ENCODE measurements around the gene KLHDC7B.
A peak's percentile ranks its signal among the peaks of the same experiment; 100 is the strongest.
"Not testable (repeated sequence)": the region's sequence is repeated elsewhere in the genome, so short reads cannot be mapped to it uniquely, and the experiment has no call there.

Gene KLHDC7B

GRCh38 chr22:50518606-50519005 lies 27.1 kb upstream of the KLHDC7B start:
- H3K9me3 ChIP-seq (ENCODE audit: control insufficient read depth, insufficient read depth, low read length), result no peaks in the 10 kb centered on the region
- H3K27me3 ChIP-seq (ENCODE audit: control insufficient read depth, insufficient read depth, low read length), result no peaks in the 10 kb centered on the region
- no peak overlapping the region for H3K4me3 ChIP-seq (ENCODE audit: low read length)
- no CpG with 5 or more reads among the region's 7 CpGs for WGBS (ENCODE audit: insufficient coverage, insufficient read length)
- peaks cover 34% of the 10 kb centered on the region for H3K36me3 ChIP-seq (ENCODE audit: control insufficient read depth, insufficient read depth, low read length)
- no peak for DNase-seq (ENCODE audit: low read depth, low spot score)
- H3K27ac ChIP-seq (ENCODE audit: low read length), result no peak overlapping the region
- no peaks in the 10 kb centered on the region for H3K4me1 ChIP-seq (ENCODE audit: control insufficient read depth, insufficient read depth, low read length)

DNA sequence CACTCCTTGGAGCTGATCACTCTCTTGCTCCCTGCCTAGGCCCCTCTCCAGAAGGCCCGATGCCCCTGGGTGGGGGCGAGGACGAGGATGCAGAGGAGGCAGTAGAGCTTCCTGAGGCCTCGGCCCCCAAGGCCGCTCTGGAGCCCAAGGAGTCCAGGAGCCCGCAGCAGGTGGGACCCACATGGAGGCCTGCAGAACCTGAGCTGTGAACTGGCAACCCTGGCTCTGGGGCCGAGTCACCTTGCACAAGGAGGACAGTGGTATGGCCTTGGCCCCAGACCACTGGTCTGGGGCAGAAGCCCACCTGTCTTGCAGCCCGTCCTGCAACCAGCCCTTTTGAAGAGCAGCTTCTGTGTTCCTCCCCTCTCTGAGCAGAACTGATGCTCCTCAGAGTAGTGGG lies 26.5 kb upstream of the KLHDC7B start:
- Histone ChIP-seq H3K4me3 (ENCODE audit: low read length) (no peak overlapping the region), H3K27me3 (ENCODE audit: control insufficient read depth, insufficient read depth, low read length) (no peaks in the 10 kb centered on the region), H3K36me3 (ENCODE audit: control insufficient read depth, insufficient read depth, low read length) (peaks cover 34% of the 10 kb centered on the region), H3K9me3 (ENCODE audit: control insufficient read depth, insufficient read depth, low read length) (no peaks in the 10 kb centered on the region), H3K27ac (ENCODE audit: low read length) (no peak overlapping the region), H3K4me1 (ENCODE audit: control insufficient read depth, insufficient read depth, low read length) (no peaks in the 10 kb centered on the region; the same call in 1 of the 2 replicates)
- DNase-seq (ENCODE audit: low read depth, low spot score), result no peak
- WGBS (ENCODE audit: insufficient coverage, insufficient read length), result no CpG with 5 or more reads among the region's 8 CpGs

DNA sequence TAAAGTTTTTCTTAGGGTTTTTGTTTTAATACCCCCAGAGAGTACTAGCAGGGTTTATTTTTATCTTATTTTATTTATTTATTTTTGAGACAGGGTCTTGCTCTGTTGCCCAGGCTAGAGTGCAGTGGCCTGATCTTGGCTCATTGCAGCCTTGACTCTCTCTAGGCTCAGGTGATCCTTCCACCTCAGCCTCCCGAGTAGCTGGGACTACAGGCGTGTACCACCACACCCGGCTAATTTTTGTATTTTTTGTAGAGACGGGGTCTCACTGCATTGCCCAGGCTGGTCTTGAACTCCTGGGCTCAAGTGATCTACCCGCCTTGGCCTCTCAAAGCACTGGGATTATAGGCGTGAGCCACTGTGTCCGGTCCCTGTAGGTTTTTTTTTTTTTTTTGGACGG lies 25.5 kb upstream of the KLHDC7B start:
- H3K4me3 ChIP-seq (ENCODE audit: low read length); H3K27me3 ChIP-seq (ENCODE audit: control insufficient read depth, insufficient read depth, low read length); H3K27ac ChIP-seq (ENCODE audit: low read length); H3K4me1 ChIP-seq (ENCODE audit: control insufficient read depth, insufficient read depth, low read length); DNase-seq (ENCODE audit: low read depth, low spot score); H3K9me3 ChIP-seq (ENCODE audit: control insufficient read depth, insufficient read depth, low read length): not testable (repeated sequence)
- WGBS (ENCODE audit: insufficient coverage, insufficient read length), result no CpG with 5 or more reads among the region's 8 CpGs
- H3K36me3 ChIP-seq (ENCODE audit: control insufficient read depth, insufficient read depth, low read length), result peaks cover 34% of the 10 kb centered on the region

- DNase-seq (ENCODE audit: low read depth, low spot score), result no peak
Observed at GRCh38 chr22:50520826-50521453, 24.8 kb upstream of the KLHDC7B start.

GRCh38 chr22:50521710-50522109 lies 24.0 kb upstream of the KLHDC7B start:
- Histone ChIP-seq H3K27me3 (ENCODE audit: control insufficient read depth, insufficient read depth, low read length) (no peaks in the 10 kb centered on the region), H3K9me3 (ENCODE audit: control insufficient read depth, insufficient read depth, low read length) (no peaks in the 10 kb centered on the region), H3K4me3 (ENCODE audit: low read length) (no peak overlapping the region), H3K27ac (ENCODE audit: low read length) (no peak overlapping the region), H3K36me3 (ENCODE audit: control insufficient read depth, insufficient read depth, low read length) (peaks cover 33% of the 10 kb centered on the region), H3K4me1 (ENCODE audit: control insufficient read depth, insufficient read depth, low read length) (peaks cover 5% of the 10 kb centered on the region)
- no peak for DNase-seq (ENCODE audit: low read depth, low spot score)
- no CpG with 5 or more reads among the region's 10 CpGs for WGBS (ENCODE audit: insufficient coverage, insufficient read length)

More at GRCh38 chr22:50520826-50521453, 24.8 kb upstream of the KLHDC7B start:
- H3K27me3 ChIP-seq (ENCODE audit: control insufficient read depth, insufficient read depth, low read length), result no peaks in the 10 kb centered on the region
- H3K27ac ChIP-seq (ENCODE audit: low read length), result no peak overlapping the region
- H3K9me3 ChIP-seq (ENCODE audit: control insufficient read depth, insufficient read depth, low read length), result no peaks in the 10 kb centered on the region
- peaks cover 34% of the 10 kb centered on the region for H3K36me3 ChIP-seq (ENCODE audit: control insufficient read depth, insufficient read depth, low read length)
- peaks cover 1% of the 10 kb centered on the region; the same call in 1 of the 2 replicates for H3K4me1 ChIP-seq (ENCODE audit: control insufficient read depth, insufficient read depth, low read length)
- WGBS (ENCODE audit: insufficient coverage, insufficient read length), result no CpG with 5 or more reads among the region's 13 CpGs
- H3K4me3 ChIP-seq (ENCODE audit: low read length), result no peak overlapping the region

- H3K27ac ChIP-seq (ENCODE audit: low read length), result no peak overlapping the region
- no peak for DNase-seq (ENCODE audit: low read depth, low spot score)
- no peaks in the 10 kb centered on the region for H3K9me3 ChIP-seq (ENCODE audit: control insufficient read depth, insufficient read depth, low read length)
- H3K4me3 ChIP-seq (ENCODE audit: low read length), result no peak overlapping the region
- peaks cover 9% of the 10 kb centered on the region for H3K4me1 ChIP-seq (ENCODE audit: control insufficient read depth, insufficient read depth, low read length)
- no peaks in the 10 kb centered on the region for H3K27me3 ChIP-seq (ENCODE audit: control insufficient read depth, insufficient read depth, low read length)
- peaks cover 31% of the 10 kb centered on the region for H3K36me3 ChIP-seq (ENCODE audit: control insufficient read depth, insufficient read depth, low read length)
- WGBS (ENCODE audit: insufficient coverage, insufficient read length), result no CpG with 5 or more reads among the region's 15 CpGs
Observed at GRCh38 chr22:50522208-50522805, 23.4 kb upstream of the KLHDC7B start.

- H3K27ac ChIP-seq (ENCODE audit: low read length), result no peak overlapping the region
- H3K36me3 ChIP-seq (ENCODE audit: control insufficient read depth, insufficient read depth, low read length), result peaks cover 31% of the 10 kb centered on the region
- no peak for DNase-seq (ENCODE audit: low read depth, low spot score)
- no peaks in the 10 kb centered on the region for H3K9me3 ChIP-seq (ENCODE audit: control insufficient read depth, insufficient read depth, low read length)
- no CpG with 5 or more reads among the region's 22 CpGs for WGBS (ENCODE audit: insufficient coverage, insufficient read length)
- H3K4me1 ChIP-seq (ENCODE audit: control insufficient read depth, insufficient read depth, low read length), result peaks cover 9% of the 10 kb centered on the region
- H3K27me3 ChIP-seq (ENCODE audit: control insufficient read depth, insufficient read depth, low read length), result no peaks in the 10 kb centered on the region
- H3K4me3 ChIP-seq (ENCODE audit: low read length), result no peak overlapping the region
Observed at GRCh38 chr22:50522806-50523438, 22.8 kb upstream of the KLHDC7B start.

DNA sequence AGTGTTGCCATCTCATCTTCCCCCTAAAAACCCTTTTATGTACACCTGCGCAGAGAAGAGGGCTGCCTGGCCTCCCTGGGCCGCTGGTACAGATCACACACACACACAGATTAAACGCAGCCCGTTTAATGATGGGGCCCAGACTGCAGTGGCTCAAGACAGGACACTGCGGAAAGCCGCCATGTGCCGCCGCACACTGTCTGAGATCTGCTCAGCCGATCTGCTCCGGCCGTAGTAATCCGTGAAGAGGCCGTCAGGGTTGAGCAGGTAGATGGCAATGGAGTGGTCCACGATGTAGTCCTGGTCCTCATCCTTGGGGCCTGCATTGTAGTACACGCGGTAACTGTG lies 22.3 kb upstream of the KLHDC7B start:
- peaks cover 31% of the 10 kb centered on the region for H3K36me3 ChIP-seq (ENCODE audit: control insufficient read depth, insufficient read depth, low read length)
- WGBS (ENCODE audit: insufficient coverage, insufficient read length), result no CpG with 5 or more reads among the region's 16 CpGs
- no peaks in the 10 kb centered on the region for H3K9me3 ChIP-seq (ENCODE audit: control insufficient read depth, insufficient read depth, low read length)
- peaks cover 4% of the 10 kb centered on the region; the same call in 1 of the 2 replicates for H3K27me3 ChIP-seq (ENCODE audit: control insufficient read depth, insufficient read depth, low read length)
- H3K27ac ChIP-seq (ENCODE audit: low read length), result no peak overlapping the region
- H3K4me1 ChIP-seq (ENCODE audit: control insufficient read depth, insufficient read depth, low read length), result peaks cover 9% of the 10 kb centered on the region
- H3K4me3 ChIP-seq (ENCODE audit: low read length), result no peak overlapping the region
- no peak for DNase-seq (ENCODE audit: low read depth, low spot score)

- WGBS (ENCODE audit: insufficient coverage, insufficient read length), result no CpG with 5 or more reads among the region's 25 CpGs
Observed at GRCh38 chr22:50523806-50524675, 21.7 kb upstream of the KLHDC7B start.

GRCh38 chr22:50524676-50525103 lies 21.0 kb upstream of the KLHDC7B start:
- no CpG with 5 or more reads among the region's 19 CpGs for WGBS (ENCODE audit: insufficient coverage, insufficient read length)

More at GRCh38 chr22:50523806-50524675, 21.7 kb upstream of the KLHDC7B start:
- Histone ChIP-seq H3K27me3 (ENCODE audit: control insufficient read depth, insufficient read depth, low read length) (peaks cover 10% of the 10 kb centered on the region; the same call in 1 of the 2 replicates), H3K4me3 (ENCODE audit: low read length) (no peak overlapping the region), H3K27ac (ENCODE audit: low read length) (no peak overlapping the region), H3K9me3 (ENCODE audit: control insufficient read depth, insufficient read depth, low read length) (no peaks in the 10 kb centered on the region), H3K36me3 (ENCODE audit: control insufficient read depth, insufficient read depth, low read length) (peaks cover 26% of the 10 kb centered on the region), H3K4me1 (ENCODE audit: control insufficient read depth, insufficient read depth, low read length) (peaks cover 9% of the 10 kb centered on the region)
- DNase-seq (ENCODE audit: low read depth, low spot score), result no peak

More at GRCh38 chr22:50524676-50525103, 21.0 kb upstream of the KLHDC7B start:
- H3K4me3 ChIP-seq (ENCODE audit: low read length), result peak overlapping the region; percentile 58; the same call in 1 of the 2 replicates
- H3K4me1 ChIP-seq (ENCODE audit: control insufficient read depth, insufficient read depth, low read length), result peaks cover 11% of the 10 kb centered on the region
- DNase-seq (ENCODE audit: low read depth, low spot score), result no peak
- H3K9me3 ChIP-seq (ENCODE audit: control insufficient read depth, insufficient read depth, low read length), result no peaks in the 10 kb centered on the region
- peaks cover 17% of the 10 kb centered on the region; the same call in 1 of the 2 replicates for H3K27me3 ChIP-seq (ENCODE audit: control insufficient read depth, insufficient read depth, low read length)
- H3K27ac ChIP-seq (ENCODE audit: low read length), result no peak overlapping the region
- H3K36me3 ChIP-seq (ENCODE audit: control insufficient read depth, insufficient read depth, low read length), result peaks cover 22% of the 10 kb centered on the region
